Putamen (tissue), 1 donor: ENCODE data around the gene SLC46A3.
"Not testable (repeated sequence)": the region's sequence is repeated elsewhere in the genome, so short reads cannot be mapped to it uniquely, and the experiment has no call there.

ENCODE experiments used
- DNase-seq: peaks from one replicate; pipeline ENCODE4 v3.0.0-alpha.2; 2016; ENCODE audit warnings: low spot score

Gene SLC46A3

GRCh38 chr13:28729541-28729940 lies 10.8 kb upstream of the SLC46A3 start:
- no peak for DNase-seq

DNA sequence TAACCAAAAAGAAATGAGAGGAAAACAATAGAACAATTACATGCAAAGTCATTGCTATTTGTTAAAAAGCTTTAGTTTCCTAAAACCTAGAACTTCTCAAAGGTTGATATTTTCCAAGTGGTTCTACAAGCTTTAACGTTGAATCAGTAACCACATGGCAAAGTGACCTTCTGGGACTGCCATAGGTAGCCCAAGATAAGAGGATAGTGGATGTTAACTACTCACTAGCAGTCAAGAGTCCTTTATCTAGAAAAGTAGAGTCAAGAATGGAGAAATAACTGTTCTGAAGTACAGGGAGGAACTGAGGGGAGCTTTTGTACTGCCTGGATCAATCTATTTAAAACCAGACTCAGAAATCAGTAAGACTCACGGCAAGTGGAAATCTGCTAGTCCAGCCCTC lies 9.9 kb upstream of the SLC46A3 start:
- DNase-seq: no peak

- no peak for DNase-seq
Observed at GRCh38 chr13:28725046-28725610, 6.4 kb upstream of the SLC46A3 start.

- DNase-seq: no peak
Observed at GRCh38 chr13:28723806-28724205, 5.0 kb upstream of the SLC46A3 start.

GRCh38 chr13:28719227-28720055 lies 671 bp upstream of the SLC46A3 start:
- peak; percentile 36 for DNase-seq

DNA sequence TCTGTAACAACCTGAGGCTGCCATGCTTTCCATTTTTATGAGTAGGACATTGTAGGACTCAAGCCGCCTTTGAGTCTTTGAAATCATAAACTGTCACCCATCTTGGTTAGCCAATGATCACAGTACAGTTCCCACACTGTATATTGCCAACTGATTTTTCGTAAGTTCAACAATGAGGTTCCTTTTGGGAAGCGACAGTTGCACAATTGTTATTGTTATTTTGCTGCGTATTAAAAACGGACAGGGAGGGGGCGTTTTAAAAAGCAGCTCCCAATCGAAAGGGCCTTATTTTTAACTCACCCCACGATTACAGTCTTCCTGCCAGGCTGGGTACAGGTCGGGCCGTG lies 601 bp downstream of the SLC46A3 start:
- peak; percentile 46 for DNase-seq

DNA sequence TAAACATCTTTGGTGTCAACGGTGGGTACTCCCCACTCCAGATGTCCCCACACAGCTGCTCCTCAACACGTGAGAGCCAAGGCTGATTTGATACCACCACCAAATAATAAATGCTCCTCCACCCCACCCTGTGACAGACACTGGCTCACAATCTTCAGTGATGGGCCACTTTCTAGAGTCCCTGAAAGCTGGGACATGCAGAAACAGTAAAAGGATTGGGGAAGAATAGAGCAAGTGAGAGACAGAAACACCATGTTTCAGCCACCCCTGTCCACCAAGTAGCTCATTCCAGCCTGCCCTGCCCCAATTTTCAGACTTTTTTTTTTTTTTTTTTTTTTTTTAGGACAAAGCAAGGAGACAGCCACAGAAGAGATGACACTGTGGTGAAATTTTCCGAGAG lies 1.6 kb downstream of the SLC46A3 start:
- no peak for DNase-seq

- no peak for DNase-seq
Observed at GRCh38 chr13:28716511-28716910, 2.3 kb downstream of the SLC46A3 start.

DNA sequence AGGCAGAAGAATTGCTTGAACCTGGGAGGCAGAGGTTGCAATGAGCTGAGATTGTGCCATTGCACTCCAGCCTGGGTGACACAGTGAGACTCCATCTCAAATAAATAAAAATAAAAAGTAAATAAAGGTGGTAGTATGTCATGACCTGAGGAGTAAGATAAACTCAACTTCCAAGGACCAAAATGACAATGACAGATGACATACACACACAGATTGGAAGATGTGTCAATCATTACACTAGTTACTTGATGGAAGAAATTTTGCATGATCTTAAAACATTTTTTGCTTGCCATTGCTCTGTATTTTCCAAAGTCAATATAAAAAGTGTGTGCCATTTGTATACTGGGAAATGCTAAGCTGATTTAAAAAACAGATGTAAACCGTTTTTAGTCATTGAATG lies 4.1 kb downstream of the SLC46A3 start:
- no peak for DNase-seq

GRCh38 chr13:28710161-28710560 lies 8.6 kb downstream of the SLC46A3 start:
- DNase-seq: no peak

DNA sequence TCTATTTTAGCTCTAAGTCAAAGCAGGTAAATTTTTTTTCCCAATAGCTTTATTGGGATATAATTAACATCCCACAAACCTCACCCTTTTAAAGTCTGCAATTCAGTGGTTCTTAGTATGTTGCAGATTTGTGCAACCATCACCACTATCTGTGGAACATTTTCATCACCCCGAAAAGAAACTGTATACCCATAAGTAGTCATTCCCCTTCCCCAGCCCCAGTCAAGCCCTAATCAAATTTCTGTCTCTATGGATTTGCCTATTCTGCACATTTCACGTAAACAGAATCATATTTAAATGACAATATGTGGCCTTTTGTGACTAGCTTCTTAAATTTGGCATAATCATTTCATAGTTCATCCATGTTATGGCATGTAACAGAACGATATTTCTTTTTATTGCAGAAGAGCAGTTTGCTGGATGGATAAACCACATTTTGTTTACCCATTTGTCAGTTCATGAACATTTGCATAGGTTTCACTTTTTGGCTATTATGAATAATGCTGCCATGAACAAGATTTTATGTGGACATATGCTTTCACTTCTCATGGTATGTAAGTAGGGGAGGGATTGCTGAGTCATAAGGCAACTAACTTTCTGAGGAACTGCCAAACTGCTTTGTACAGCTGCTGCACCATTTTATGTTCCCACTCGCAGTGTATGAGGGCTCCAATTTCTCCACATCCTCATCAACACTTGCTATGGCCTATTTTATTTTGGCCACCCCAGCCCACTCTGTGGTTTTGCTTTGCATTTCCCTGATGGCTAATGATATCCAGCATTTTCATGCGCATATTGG lies 10.9 kb downstream of the SLC46A3 start:
- no peak for DNase-seq

DNA sequence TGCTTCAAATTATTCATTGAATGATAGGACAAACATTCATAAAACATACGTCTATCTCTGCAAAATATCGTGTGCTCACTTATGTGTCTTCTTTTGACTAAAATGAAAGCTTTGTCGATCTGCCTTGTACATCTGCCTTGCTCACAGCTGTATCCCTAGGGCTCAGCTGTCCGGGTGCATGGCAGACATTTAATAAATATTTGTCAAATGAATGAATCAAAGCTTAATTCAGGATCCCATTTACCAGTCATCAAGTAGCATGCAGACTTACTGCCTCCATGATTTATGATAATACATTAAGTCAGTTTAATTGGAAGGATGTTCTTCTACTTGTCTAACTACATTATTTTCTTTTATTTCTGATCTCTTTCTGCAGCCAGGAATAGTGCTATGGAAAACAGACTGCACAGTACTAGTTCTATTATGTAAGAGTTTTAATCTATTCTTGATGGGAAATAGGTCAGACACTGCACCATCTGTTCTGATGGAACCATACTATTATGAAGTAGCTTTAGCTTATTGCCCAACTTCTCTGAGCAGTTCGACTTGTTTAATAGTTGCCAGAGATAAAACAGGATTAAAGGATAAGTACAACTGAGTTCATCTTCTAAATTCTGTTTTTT lies 13.2 kb downstream of the SLC46A3 start:
- DNase-seq: peak; percentile 46

DNA sequence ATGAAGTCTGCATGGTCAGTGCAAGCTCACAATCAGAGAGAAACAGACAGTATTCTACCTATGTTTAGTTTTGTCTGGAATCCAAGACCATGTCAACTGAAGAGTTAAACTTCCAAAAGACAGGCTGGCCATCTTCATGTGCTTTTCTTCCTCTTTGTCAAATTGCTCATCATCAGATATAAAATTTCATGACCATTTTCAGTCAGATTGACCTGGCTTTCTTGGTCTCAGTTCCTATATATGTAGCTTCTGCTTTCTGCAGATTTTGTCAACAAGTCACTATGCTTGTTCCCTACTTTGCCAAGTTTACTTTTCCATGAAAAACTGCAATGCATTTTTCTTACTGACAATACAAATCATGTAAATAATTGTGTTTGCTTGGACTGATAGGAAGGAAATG lies 13.9 kb downstream of the SLC46A3 start:
- DNase-seq: no peak

DNA sequence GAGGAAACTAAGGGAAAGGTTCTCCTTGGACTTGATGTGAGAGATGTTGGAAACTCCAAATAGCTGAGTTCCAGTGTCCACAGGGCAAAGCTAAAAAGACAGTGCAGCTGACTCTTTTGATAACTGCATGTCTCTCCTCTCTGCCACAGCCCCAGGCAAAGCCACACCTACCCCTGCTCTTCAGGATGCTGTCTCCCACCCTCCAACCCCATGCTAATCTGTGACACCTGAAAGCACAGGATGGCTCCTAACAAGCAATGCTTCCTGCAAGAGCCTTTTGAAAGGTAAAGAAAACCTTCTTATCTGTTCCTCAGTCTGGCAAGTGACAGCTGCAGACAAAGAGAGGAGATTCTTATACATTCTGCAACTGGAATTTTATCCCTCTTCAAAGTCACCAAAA lies 14.5 kb downstream of the SLC46A3 start:
- DNase-seq: no peak

- no peak for DNase-seq
Observed at GRCh38 chr13:28699246-28699645, 19.5 kb downstream of the SLC46A3 start.

DNA sequence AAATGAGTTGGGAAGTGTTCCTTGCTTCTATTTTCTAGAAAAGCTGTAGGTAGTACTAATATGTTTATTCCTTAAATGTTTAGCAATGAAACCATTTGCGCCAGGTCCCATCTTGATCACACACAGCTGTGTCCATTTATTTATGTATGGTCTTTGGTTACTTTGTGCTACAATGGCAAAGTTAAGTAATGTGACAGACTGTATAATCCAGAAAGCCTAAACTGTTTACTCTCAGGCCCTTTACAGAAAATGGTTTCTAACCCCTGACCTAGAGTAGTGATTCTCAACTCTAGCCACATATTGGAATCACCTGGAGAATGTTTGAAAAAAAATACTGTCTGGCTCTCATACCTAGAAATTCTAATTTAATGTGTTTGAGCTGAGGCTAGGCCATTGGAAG lies 21.3 kb downstream of the SLC46A3 start:
- no peak for DNase-seq

DNA sequence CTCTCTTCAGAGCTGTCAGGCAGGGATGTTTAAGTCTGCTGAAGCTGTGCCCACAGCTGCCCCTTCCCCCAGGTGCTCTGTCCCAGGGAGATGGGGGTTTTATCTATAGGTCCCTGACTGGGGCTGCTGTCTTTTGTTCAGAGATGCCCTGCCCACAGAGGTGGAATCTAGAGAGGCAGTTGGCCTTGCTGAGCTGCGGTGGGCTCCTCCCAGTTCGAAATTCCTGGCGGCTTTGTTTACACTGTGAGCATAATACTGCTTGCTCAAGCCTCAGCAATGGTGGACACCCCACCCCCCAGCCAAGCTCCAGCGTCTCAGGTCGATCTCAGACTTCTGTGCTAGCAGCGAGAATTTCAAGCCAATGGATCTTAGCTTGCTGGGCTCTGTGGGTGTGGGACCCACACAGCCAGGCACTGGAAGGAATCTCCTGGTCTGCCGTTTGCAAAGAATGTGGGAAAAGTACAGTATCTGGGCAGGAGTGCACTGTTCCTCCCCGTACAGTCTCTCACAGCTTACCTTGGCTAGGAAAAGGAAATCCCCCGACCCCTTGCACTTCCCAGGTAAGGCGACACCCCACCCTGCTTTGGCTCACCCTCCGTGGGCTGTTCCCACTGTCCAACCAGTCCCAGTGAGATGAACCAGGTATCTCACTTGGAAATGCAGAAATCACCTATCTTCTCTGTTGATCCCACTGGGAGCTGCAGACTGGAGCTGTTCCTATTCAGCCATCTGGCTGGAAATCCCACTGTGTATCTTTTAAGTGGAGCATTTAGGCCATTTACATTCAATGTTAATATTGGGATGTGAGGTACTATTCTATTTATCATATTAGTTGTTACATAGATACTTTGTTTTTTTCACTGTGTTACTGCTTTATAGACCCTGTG lies 24.9 kb downstream of the SLC46A3 start:
- not testable (repeated sequence) for DNase-seq

DNA sequence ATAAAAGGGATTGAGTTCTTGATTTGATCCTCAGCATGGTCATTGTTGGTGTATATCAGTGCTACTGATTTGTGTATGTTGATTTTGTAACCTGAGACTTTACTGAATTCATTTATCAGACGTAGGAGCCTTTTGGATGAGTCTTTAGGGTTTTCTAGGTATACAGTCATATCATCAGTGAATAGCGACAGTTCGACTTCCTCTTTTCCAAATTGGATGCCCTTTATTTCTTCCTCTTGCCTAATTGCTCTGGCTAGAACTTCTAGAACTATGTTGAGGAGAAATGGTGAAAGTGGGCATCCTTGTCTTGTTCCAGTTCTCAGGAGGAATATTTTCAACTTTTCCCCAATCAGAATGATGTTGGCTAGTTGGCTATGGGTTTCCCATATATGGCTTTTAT lies 32.9 kb downstream of the SLC46A3 start:
- no peak for DNase-seq

- no peak for DNase-seq
Observed at GRCh38 chr13:28685114-28685513, 33.7 kb downstream of the SLC46A3 start.

DNA sequence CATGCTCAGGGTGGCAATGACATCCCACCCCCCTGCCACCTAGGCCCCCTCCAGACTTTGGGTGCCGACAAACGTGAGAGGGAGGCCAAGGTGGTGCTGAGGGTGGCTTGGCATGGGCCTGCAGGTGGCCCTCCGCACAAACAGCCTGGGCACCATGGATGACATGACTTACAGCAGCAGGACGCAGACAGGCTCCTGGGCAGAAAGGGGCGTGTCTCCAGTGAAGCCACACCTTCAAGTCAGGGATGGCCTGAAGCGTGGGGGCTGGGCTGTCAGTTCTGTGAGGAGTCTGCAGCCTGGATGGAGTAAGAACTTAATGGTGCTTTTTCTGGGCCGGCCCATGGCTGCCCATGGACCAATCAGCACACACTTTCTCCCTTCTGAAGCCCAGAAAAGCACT lies 34.5 kb downstream of the SLC46A3 start:
- no peak for DNase-seq

- DNase-seq: not testable (repeated sequence)
Observed at GRCh38 chr13:28683169-28683568, 35.6 kb downstream of the SLC46A3 start.

- no peak for DNase-seq
Observed at GRCh38 chr13:28680541-28680940, 38.2 kb downstream of the SLC46A3 start.
